HG03025 (cell line): ENCODE results near the gene SEMA3E.

Experiments
- ATAC-seq: cut with Tn5 transposase; IDR thresholded peaks from one replicate; pipeline ENCODE4 v1.9.1; 2021; ENCODE audit warnings: mild to moderate bottlenecking, moderate library complexity; ENCODE audit not compliant: unreplicated experiment, low FRiP score

Gene SEMA3E

DNA sequence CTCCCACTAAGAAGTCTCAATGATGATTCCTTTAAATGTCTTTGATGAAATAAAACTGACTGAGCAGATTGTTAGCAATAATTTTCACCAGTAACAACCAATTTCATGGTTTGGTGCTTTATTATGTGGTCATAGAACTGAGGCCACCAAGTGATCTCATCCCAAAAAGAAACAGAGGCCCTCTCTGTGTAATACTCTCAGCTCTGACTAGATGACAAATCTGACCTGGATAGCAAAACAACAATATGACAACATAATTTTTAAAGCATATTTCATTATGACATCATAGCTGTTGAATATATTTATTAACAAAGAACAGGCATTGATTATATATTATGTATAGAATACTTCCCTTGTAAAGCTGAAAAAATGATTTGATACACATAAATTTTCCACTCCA, 5.9 kb downstream of the SEMA3E start:
- no peak for ATAC-seq

- no peak for ATAC-seq
Measured at GRCh38 chr7:83640731-83641537, 8.0 kb downstream of the SEMA3E start.

GRCh38 chr7:83640240-83640639, 8.7 kb downstream of the SEMA3E start:
- ATAC-seq: no peak

DNA sequence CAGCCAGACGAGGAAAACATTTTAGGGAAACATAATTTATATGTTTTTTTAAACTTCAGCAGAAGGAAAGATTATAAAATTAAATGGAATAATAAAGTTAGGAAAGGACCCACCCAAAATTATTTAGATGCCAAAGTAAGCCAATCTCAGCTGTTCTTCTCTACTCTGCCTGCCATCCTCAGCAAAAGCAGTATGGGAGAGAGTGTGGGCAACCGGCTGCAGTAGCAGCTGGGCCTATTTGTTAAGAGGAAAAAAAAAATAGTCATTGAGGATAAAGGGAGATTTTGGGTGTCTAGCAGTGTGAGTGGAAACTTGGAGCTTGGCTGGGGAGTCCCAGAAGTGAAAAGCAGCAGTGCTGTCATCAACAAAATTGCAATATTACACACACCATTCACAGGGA, 15.4 kb downstream of the SEMA3E start:
- no peak for ATAC-seq

DNA sequence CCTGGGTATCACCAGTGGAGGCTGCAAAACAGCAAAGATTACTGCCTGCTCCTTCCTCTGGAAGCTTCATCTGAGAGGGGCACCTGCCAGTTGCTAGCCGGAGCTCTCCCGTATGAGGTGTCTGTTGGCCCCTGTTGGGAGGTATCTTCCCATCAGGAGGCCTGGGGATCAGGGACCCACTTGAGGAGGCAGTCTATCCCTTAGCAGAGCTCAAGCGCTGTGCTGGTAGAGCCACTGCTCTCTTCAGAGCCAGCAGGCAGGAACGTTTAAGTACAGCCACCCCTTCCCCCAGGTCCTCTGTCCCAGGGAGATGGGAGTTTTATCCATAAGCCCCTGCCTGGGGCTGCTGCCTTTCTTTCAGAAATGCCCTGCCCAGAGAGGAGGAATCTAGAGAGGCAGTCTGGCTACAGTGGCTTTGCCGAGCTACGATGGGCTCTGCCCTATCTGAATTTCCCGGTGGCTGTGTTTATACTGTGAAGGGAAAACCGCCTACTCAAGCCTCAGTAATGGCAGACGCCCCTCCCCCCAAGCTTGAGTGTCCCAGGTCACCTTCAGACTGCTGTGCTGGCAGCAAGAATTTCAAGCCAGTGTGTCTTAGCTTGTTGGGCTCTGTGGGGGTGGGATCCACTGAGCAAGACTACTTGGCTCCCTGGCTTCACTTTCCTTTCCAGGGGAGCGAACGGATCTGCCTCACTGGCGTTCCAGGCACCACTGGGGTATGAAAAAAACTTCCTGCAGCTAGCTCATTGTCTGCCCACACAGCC, 19.6 kb downstream of the SEMA3E start:
- ATAC-seq: no peak

- ATAC-seq: no peak
Measured at GRCh38 chr7:83617858-83618257, 31.1 kb downstream of the SEMA3E start.

DNA sequence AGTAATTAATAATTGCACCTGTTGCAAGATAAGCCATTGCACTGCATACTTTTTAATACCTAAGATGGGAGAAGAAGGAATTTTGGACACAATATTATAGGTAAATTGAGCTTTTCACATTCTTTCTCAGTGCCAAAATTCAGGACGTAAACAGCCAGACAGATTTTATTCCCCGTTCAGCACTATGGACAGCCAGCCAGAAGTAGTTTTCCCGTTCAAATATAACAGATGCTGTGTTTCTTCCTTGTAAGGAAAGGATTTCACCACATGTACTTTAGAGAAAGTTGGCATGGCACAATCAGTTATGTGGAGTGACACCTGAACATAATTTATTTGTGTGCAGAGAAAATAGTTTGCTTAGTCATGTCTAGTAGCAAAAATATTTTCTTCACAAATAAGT, 34.8 kb downstream of the SEMA3E start:
- no peak for ATAC-seq

- ATAC-seq: no peak
Measured at GRCh38 chr7:83613232-83613631, 35.7 kb downstream of the SEMA3E start.

DNA sequence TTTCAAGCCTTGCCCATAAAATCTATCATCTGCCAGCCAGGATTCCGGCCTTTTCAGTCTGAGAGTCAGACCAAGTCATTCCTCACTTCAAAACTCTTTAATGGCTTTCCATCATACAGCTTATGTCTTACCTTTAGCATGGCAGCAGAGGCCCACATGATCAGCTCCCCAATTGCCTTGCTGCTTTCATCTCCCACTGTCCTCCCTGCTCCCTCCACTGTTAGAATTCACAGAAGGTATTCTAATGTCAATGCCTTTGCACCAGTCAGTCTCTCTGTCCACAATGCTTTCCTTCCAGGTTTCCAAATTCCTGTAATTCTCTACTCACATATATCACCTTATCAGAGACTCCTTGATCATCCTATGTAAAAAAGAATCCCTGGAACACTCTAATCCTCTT, 37.2 kb downstream of the SEMA3E start:
- no peak for ATAC-seq

DNA sequence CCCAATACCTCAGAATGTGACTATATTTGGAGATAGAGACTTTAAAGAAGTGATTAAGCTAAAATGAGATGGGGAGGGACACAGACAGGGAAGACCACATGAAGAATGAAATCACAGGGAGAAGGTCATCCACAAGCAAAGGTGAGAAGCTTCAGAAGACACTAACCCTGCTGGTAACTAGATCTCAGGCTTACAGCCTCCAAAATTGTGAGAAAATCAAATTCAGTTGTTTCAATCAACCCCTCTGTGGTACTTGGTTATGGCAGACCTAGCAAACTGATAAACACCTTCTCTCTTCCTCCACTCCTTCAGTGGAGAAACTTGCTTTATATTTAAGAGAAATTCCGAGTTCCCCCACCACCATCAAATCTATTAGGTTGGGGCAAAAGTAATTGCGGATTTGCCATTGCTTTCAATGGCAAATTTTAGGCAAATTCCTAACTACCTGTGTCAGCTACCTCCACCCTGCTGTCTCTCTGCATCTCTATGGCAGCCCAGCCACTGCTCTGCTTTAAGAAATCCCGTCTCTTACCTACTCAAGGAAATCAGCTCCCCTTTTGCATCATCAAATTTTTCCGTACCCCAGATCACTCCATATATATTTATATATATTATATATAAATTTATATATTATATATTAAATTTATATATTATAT, 38.2 kb downstream of the SEMA3E start:
- ATAC-seq: no peak

DNA sequence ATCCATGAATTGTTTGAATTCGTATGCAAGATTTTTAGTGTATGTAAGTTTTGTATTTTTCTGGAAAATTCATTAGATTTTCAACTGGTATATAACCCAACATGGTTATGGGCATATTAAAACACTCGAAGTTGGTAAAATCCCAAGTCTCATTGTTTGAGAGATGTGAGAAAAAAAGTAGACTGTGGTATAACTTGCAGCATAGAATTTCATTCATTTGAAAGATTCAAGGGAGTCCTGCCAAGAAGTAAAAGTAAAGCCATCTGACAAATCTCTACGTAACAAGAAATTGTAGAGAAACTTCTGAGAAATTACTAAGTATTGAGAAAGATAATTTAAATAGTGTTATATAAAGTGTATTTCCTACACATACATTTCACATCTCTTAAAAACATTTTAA, 40.2 kb downstream of the SEMA3E start:
- ATAC-seq: no peak

DNA sequence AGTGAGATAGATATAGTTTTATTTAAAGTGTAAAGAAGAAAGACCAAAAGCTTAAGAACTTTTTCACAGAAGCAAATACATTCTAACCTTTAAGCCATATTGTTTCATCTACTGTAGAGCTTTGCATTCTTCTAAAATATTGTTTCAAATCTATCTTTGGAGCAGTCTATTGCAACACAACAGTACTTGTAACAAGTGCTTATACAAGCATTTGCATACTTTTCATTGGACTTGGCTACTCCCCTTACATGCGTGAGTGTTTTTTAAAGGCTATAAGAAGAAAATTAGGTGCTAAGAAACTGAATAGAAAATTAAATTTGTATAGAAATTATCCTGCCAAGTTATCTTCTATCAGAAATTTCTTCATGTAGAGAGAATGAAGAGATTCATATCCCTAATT, 45.3 kb downstream of the SEMA3E start:
- no peak for ATAC-seq

- ATAC-seq: no peak
Measured at GRCh38 chr7:83599131-83599530, 49.8 kb downstream of the SEMA3E start.

DNA sequence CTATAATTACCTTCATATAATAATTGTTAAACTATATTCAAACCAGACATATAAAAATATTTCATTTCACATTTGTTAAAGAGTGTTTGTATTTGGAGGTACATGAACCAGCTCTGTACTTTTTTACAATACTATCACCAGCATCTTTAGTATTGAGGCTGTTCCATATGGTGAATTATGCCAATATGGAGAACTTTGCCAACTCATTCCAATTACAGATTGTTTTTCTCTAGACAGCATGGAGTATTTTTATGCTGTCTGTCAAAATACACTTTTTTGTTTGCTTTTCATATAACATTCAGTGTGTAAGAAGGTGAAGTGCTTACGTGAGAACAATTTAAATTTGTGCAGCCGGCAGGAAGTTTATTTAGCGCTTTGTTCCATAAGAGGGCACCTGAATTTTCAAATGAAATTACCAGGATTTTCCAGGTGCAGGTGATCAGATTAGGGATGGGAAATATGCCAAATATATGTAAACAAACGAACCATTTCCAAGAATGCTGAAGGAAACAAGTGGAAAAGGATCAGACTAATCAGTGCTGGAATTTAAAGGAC, 54.9 kb downstream of the SEMA3E start:
- ATAC-seq: no peak

- no peak for ATAC-seq
Measured at GRCh38 chr7:83588602-83589240, 60.2 kb downstream of the SEMA3E start.

DNA sequence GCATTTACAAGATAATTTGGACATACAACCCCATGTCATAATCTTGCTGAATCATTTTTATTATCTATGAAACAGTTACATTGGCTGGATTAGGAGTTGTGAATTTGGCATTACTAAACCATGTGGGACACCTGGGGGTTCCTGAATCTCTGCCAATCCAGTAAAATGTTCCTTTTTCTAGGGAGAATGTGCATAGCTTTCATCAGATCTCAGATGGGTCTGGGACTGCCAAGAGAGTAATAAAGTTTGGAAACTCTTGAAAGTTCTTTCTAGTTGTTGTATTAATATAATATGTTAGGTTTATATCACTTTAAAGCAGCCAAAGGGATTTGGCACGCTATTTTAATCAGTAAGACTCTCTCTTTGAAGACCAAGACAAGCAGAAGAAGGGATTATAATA, 62.7 kb downstream of the SEMA3E start:
- ATAC-seq: no peak

DNA sequence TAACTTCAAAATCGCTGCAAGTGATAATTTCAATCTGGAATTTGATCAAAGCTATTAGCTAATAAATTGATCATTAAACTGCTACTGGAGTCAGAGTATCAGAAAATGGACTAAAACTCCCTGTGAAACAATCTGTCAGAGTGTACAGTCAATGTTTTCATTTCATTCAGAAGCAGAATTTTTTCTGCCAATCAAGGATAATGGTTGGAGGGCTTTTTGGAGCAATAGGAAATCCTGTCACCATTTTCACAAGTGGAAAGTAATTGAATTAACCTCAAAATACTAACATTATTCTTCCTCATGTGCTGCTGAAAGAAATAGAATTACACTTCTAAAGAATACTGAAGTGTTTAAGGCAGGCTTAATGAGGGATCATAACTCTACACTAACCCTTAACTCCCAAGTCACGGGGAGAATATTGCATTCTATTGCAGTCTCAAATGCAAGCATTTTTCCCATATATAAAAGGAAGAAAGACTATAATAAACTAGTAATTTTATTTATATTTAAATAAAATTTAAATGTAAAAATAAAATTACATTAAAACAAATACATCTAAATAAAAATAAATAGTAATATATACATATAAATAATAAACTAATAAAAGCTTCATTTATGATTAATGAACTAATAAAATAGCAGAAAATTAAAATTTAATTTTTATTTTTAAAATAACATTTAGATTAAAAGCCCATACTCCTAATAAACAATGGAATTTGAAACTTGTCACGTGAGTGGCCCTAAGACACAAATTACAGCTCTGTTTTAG, 67.1 kb downstream of the SEMA3E start:
- ATAC-seq: no peak

DNA sequence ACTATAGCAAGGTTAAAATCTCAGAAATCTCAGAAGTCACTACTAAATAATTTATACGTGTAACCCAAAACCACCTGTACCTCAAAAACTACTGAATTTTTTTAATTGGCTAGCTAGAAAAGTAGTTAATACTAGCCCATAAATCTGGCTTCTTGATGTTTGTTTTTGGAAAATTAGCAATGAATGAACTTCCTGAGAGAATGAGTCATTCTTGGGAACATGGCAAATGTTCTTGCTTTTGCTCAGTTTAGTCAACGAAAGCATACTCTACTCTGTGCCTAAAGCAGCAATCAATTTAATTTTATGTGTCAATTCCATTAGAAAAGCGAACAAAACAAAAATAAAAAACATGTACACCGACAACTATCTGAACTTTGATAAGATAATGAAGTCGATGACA, 69.2 kb downstream of the SEMA3E start:
- ATAC-seq: no peak

DNA sequence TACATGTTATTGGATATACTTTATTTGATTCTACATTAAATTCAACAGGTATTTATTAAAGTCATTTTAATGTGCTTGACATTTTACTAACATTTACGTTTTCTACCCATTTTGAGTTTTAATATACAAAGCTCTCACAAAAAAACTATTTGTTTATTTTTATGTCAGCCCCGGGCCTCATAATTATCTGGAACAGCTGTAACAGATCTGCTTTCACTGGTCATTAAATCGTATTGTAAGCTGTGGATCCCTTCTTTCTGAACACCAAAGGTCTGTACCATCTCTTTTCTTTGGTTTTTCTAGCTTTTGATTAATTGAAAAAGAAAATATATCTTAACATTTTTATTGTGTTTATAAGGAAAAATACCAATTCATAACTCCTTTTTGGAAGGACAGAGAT, 73.5 kb downstream of the SEMA3E start:
- no peak for ATAC-seq

- ATAC-seq: no peak
Measured at GRCh38 chr7:83574616-83575015, 74.3 kb downstream of the SEMA3E start.
